SK-N-SH (cell line): Measurements from ENCODE around the gene TSFM. TPM values are rescaled to one million over a fixed set of nuclear protein-coding genes. Genes with fewer than 3 reads are reported as not detected.

Experiments used
- CTCF ChIA-PET: fragments of 300-600, 350-600 bp; formaldehyde crosslinking; extraction: SDS; loops from one replicate; lab custom pipeline; 2021; lab: Yijun Ruan, JAX
- POLR2A ChIA-PET: fragments of 350-600 bp; sonication (Branson Sonifier 250); formaldehyde crosslinking; extraction: SDS; loops from one replicate; lab custom pipeline; 2020; ENCODE audit warnings: antibody characterized with exemption, inconsistent platforms; lab: Yijun Ruan, JAX
- DNase-seq: peaks from one replicate; pipeline ENCODE4 v3.0.0; 2012
- H2AFZ ChIP-seq: fragments of 200-600 bp; sonication (generic); 2 replicates; pipeline ENCODE4 v1.8.1; 2016; ENCODE audit warnings: antibody characterized with exemption, mild to moderate bottlenecking, low read depth
- H3F3A ChIP-seq: fragments of 200-600 bp; sonication (generic); replicated peaks from 2 replicates; pipeline ENCODE3; 2016; ENCODE audit warnings: antibody characterized with exemption, mild to moderate bottlenecking; ENCODE audit not compliant: insufficient read depth
- H3K27ac ChIP-seq, 2 experiments: fragments of 200-500 bp in 1 of 2; fragments of 200-600 bp in 1 of 2; sonication (Bioruptor generic) in 1 of 2; sonication (generic), shearing (Covaris generic) in 1 of 2; 2 replicates each; pipeline versions ENCODE4 v1.5.1 to v1.6.1; 2014 to 2016; ENCODE audit warnings: low read depth in 2 of 2, inconsistent platforms in 1 of 2, low read length in 1 of 2, mild to moderate bottlenecking in 1 of 2, mixed read lengths in 1 of 2
- H3K27me3 ChIP-seq: fragments of 200-600 bp; sonication (generic), shearing (Covaris generic); 2 replicates; pipeline ENCODE4 v1.6.1; 2016; ENCODE audit warnings: mixed run types; ENCODE audit not compliant: insufficient read depth
- H3K36me3 ChIP-seq, 2 experiments: fragments of 200-500 bp in 1 of 2; fragments of 200-600 bp in 1 of 2; sonication (Bioruptor generic) in 1 of 2; sonication (generic) in 1 of 2; replicated peaks in 1 of 2; 2 replicates each; pipeline versions ENCODE3 to v1.5.1; 2014 to 2016; ENCODE audit warnings: low read length in 1 of 2, mild to moderate bottlenecking in 1 of 2; ENCODE audit not compliant: insufficient read depth in 2 of 2, control insufficient read depth in 1 of 2
- H3K4me1 ChIP-seq, 2 experiments: fragments of 200-500 bp in 1 of 2; fragments of 200-600 bp in 1 of 2; sonication (Bioruptor generic) in 1 of 2; sonication (generic), shearing (Covaris generic) in 1 of 2; 2 replicates each; pipeline versions ENCODE4 v1.5.1 to v1.6.1; 2014 to 2016; ENCODE audit warnings: low read depth in 1 of 2, low read length in 1 of 2, mixed run types in 1 of 2; ENCODE audit not compliant: insufficient read depth in 2 of 2, control insufficient read depth in 1 of 2
- H3K4me2 ChIP-seq: fragments of 200-600 bp; sonication (generic), shearing (Covaris generic); 2 replicates; pipeline ENCODE4 v1.6.1; 2017; ENCODE audit warnings: mixed run types
- H3K4me3 ChIP-seq, 2 experiments: fragments of 200-500 bp in 1 of 2; fragments of 200-600 bp in 1 of 2; sonication (Bioruptor generic) in 1 of 2; sonication (generic), shearing (Covaris generic) in 1 of 2; 2 replicates each; pipeline versions ENCODE4 v1.5.1 to v1.8.1; 2014 to 2016; ENCODE audit warnings: low read depth in 2 of 2, inconsistent platforms in 1 of 2, low read length in 1 of 2, mild to moderate bottlenecking in 1 of 2, mixed read lengths in 1 of 2, moderate library complexity in 1 of 2
- H3K79me2 ChIP-seq: fragments of 200-600 bp; sonication (generic); 2 replicates; pipeline ENCODE4 v1.8.1; 2017; ENCODE audit warnings: mild to moderate bottlenecking; ENCODE audit not compliant: insufficient read depth
- H3K9ac ChIP-seq: fragments of 200-600 bp; sonication (generic); 2 replicates; pipeline ENCODE4 v1.6.1; 2017; ENCODE audit warnings: mixed run types
- H3K9me2 ChIP-seq: fragments of 200-600 bp; sonication (generic); 2 replicates; pipeline ENCODE4 v1.6.1; 2017; ENCODE audit warnings: mixed run types
- H3K9me3 ChIP-seq: fragments of 200-600 bp; sonication (generic); 2 replicates; pipeline ENCODE4 v1.6.1; 2017; ENCODE audit warnings: mixed run types, mild to moderate bottlenecking, moderate library complexity
- H4K20me1 ChIP-seq: fragments of 200-600 bp; sonication (generic); 2 replicates; pipeline ENCODE4 v1.6.1; 2017; ENCODE audit warnings: mild to moderate bottlenecking, mixed run types; ENCODE audit not compliant: insufficient read depth
- EZH2phosphoT487 ChIP-seq: fragments of 200-600 bp; sonication (generic); IDR thresholded peaks from 2 replicates; pipeline ENCODE4 v1.6.1; 2017; ENCODE audit warnings: low read depth, mixed run types, mild to moderate bottlenecking, antibody characterized with exemption, moderate library complexity, borderline replicate concordance
- FOSL2 ChIP-seq: IDR thresholded peaks from 2 replicates; pipeline ENCODE4 v1.4.0; 2012; ENCODE audit warnings: low read depth, mild to moderate bottlenecking, moderate library complexity, borderline replicate concordance
- FOXM1 ChIP-seq: IDR thresholded peaks from 2 replicates; pipeline ENCODE4 v1.4.0; 2012; ENCODE audit warnings: low read depth, mild to moderate bottlenecking
- GATA2 ChIP-seq: sonication (generic); formaldehyde crosslinking; IDR thresholded peaks from 2 replicates; pipeline ENCODE4 v1.5.0; 2020; ENCODE audit warnings: mild to moderate bottlenecking, missing genetic modification reagents
- NFIC ChIP-seq: IDR thresholded peaks from 2 replicates; pipeline ENCODE4 v1.4.0; 2012; ENCODE audit warnings: borderline replicate concordance
- RAD21 ChIP-seq: IDR thresholded peaks from 2 replicates; pipeline ENCODE4 v1.6.1; 2012; ENCODE audit warnings: mild to moderate bottlenecking, low read length
- RXRA ChIP-seq: IDR thresholded peaks from 2 replicates; pipeline ENCODE4 v1.4.0; 2012; ENCODE audit warnings: low read depth, mild to moderate bottlenecking, borderline replicate concordance
- TCF12 ChIP-seq: IDR thresholded peaks from 2 replicates; pipeline ENCODE4 v1.4.0; 2012
- TEAD4 ChIP-seq: IDR thresholded peaks from 2 replicates; pipeline ENCODE4 v1.4.0; 2012; ENCODE audit warnings: mild to moderate bottlenecking, borderline replicate concordance; ENCODE audit not compliant: insufficient read depth
- WGBS: methylation state at CpG from one replicate; pipeline ENCODE4 v1.1.6; 2017; ENCODE audit warnings: low lambda C conversion rate; 5-methylcytosine and 5-hydroxymethylcytosine counted together
- polyA plus RNA-seq, 3 experiments: library from polyadenylated mRNA; depleted of rRNA; stranded (reverse); fragments of >200 nt; gene quantifications; 2 replicates each; pipeline ENCODE4 v1.2.3, GENCODE V29; 2012
- TF ChIP-seq, protein P1 (sequence below): IDR thresholded peaks from 2 replicates; pipeline ENCODE4 v1.6.1; 2012; ENCODE audit warnings: mild to moderate bottlenecking, low read depth, low read length, moderate library complexity
- TF ChIP-seq, protein P2 (sequence below): IDR thresholded peaks from 2 replicates; pipeline ENCODE4 v1.4.0; 2012; ENCODE audit warnings: low read depth, borderline replicate concordance
- TF ChIP-seq, protein P3 (sequence below): IDR thresholded peaks from 2 replicates; pipeline ENCODE4 v1.4.0; 2012; ENCODE audit warnings: low read depth, borderline replicate concordance
- TF ChIP-seq, protein P4 (sequence below): fragments of 150-350 bp; IDR thresholded peaks from 2 replicates; pipeline ENCODE4 v1.6.1; 2017; ENCODE audit warnings: antibody characterized with exemption, low read length, low read depth, borderline replicate concordance

Gene TSFM
- polyA plus RNA-seq, 1 of the 3 experiments (the other 2 are of a cell fraction) = 28.7 TPM

DNA sequence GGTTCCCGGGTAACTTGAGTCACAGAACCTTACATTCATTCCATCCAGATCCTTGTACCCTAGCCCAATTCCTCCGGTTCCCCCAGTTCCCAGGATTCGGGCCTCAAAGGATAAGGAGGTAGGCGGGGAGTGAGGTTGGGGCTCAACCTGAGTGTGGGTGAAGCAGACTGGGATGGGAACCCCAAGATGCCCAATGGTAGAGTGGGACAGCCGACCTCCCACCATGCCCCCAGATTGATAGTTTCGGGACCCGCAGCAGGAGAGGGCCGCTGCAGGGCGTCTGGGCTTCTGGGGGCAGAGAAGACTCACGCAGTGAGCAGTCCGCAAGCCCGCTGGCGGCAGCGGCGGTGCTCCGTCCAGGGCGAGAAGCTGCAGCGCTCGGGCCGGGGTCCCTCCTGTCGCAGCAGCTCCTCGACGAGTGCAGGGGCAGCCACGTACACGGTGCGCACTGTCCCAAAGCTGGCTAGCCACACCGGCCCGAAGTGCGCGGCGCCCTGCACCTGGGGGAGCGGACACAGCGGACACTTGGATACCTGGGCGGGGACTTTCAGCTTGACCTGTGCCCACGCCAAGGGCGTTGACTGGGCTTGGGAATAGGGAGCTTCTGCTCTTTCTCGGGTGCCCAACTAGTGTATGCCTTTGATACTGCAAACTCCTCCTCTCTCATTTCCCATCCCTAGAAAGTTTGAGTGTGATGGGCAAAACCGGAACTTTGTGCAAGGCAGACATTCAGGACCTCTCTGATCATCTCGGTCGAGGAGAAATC is 16.7 kb upstream of the TSFM start (continued):
- TF ChIP-seq, protein P1, sequence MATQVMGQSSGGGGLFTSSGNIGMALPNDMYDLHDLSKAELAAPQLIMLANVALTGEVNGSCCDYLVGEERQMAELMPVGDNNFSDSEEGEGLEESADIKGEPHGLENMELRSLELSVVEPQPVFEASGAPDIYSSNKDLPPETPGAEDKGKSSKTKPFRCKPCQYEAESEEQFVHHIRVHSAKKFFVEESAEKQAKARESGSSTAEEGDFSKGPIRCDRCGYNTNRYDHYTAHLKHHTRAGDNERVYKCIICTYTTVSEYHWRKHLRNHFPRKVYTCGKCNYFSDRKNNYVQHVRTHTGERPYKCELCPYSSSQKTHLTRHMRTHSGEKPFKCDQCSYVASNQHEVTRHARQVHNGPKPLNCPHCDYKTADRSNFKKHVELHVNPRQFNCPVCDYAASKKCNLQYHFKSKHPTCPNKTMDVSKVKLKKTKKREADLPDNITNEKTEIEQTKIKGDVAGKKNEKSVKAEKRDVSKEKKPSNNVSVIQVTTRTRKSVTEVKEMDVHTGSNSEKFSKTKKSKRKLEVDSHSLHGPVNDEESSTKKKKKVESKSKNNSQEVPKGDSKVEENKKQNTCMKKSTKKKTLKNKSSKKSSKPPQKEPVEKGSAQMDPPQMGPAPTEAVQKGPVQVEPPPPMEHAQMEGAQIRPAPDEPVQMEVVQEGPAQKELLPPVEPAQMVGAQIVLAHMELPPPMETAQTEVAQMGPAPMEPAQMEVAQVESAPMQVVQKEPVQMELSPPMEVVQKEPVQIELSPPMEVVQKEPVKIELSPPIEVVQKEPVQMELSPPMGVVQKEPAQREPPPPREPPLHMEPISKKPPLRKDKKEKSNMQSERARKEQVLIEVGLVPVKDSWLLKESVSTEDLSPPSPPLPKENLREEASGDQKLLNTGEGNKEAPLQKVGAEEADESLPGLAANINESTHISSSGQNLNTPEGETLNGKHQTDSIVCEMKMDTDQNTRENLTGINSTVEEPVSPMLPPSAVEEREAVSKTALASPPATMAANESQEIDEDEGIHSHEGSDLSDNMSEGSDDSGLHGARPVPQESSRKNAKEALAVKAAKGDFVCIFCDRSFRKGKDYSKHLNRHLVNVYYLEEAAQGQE = no peak
- TF ChIP-seq FOSL2 (no peak), TEAD4 (no peak), RXRA (no peak), EZH2phosphoT487 (no peak), NFIC (no peak), TCF12 (no peak), FOXM1 (no peak)
- TF ChIP-seq, protein P2, sequence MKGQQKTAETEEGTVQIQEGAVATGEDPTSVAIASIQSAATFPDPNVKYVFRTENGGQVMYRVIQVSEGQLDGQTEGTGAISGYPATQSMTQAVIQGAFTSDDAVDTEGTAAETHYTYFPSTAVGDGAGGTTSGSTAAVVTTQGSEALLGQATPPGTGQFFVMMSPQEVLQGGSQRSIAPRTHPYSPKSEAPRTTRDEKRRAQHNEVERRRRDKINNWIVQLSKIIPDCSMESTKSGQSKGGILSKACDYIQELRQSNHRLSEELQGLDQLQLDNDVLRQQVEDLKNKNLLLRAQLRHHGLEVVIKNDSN = no peak
- TF ChIP-seq, protein P3, sequence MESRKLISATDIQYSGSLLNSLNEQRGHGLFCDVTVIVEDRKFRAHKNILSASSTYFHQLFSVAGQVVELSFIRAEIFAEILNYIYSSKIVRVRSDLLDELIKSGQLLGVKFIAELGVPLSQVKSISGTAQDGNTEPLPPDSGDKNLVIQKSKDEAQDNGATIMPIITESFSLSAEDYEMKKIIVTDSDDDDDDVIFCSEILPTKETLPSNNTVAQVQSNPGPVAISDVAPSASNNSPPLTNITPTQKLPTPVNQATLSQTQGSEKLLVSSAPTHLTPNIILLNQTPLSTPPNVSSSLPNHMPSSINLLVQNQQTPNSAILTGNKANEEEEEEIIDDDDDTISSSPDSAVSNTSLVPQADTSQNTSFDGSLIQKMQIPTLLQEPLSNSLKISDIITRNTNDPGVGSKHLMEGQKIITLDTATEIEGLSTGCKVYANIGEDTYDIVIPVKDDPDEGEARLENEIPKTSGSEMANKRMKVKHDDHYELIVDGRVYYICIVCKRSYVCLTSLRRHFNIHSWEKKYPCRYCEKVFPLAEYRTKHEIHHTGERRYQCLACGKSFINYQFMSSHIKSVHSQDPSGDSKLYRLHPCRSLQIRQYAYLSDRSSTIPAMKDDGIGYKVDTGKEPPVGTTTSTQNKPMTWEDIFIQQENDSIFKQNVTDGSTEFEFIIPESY = no peak

DNA sequence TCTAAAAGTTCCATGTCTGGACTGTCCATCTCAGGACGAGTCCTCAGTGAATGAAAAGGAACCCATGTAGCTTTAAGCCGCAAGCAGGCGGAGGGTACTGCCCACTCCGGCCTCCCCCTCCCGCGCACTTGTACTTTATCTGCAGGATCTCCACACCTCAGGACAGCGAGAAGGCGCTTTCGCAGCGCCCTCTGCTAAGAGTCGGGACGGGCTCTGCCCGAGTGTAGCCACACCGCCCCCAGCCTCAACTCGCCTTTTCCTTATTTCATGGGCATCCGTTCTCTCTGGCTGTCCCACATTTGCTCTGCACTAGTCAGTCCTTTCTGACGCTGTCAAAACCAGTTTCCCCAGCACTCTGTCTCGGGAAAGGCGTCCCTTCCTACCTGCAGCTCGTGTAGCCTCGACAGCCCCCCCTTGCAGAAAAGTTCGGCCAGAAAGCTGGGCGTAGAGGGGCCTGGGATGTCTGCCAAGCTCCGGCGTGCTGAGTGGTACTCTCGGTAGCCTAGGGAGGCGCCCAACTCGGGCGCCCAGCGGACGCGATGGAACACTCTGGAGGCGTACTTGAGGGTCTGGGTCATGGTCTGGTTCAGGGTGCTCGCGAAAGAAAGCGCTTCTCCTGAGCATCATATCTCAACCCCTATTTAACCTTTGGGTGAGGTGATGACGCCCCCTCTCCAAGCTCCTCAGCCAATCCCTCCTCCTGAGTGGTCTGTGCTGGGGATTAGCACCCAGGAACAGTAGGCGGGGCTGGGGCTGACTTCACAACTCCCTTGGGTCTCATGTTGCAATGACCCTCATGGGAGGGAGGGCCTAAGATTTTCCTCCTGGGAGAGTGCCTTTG is 15.9 kb upstream of the TSFM start, which contains the start of gene CYP27B1:
CYP27B1 (minus strand) TSS at position 615 of the 841 bp plus-strand sequence; CDS start at position 578, 37 bp downstream.
- no peak within 1 kb of the TSS for H3K4me2 ChIP-seq
- TF ChIP-seq RAD21 (no peak), TEAD4 (no peak), GATA2 (CRISPR knock-in tag) (peak; percentile 36; the same call in 1 of the 2 replicates)
- TF ChIP-seq, protein P4, sequence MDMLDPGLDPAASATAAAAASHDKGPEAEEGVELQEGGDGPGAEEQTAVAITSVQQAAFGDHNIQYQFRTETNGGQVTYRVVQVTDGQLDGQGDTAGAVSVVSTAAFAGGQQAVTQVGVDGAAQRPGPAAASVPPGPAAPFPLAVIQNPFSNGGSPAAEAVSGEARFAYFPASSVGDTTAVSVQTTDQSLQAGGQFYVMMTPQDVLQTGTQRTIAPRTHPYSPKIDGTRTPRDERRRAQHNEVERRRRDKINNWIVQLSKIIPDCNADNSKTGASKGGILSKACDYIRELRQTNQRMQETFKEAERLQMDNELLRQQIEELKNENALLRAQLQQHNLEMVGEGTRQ = no peak
- TF ChIP-seq, all 33 proteins: peak for 1
- H3K27me3 ChIP-seq = no peaks in the 10 kb centered on the region; the same call in 1 of the 2 replicates
- peaks cover 3% of the 10 kb centered on the region for H3F3A ChIP-seq
- no peaks in the 10 kb centered on the region for H3K9me2 ChIP-seq
- no peak within 1 kb of the TSS for H3K27ac ChIP-seq
- peak; percentile 52 for DNase-seq
- POLR2A ChIA-PET = interaction anchor here (0.6 to 2.0 kb wide), 3 partner anchors 10 to 1059 kb away, joined by 3 to 9 read pairs (median 5); partner anchors contain the start of gene TSPAN31
- peaks cover 3 to 33% of the 10 kb centered on the region in 2 experiments; a peak in 1 of 4 replicates for H3K4me1 ChIP-seq
- CTCF ChIA-PET = interaction anchor here (0.6 to 3.1 kb wide), 14 partner anchors 10 to 232 kb away, joined by 3 to 27 read pairs (median 3); partner anchors contain the start of genes B4GALNT1 and TSFM
- no peak within 1 kb of the TSS for H3K9ac ChIP-seq
- H4K20me1 ChIP-seq = no peaks in the 10 kb centered on the region
- H3K36me3 ChIP-seq = peaks cover 5 to 19% of the 10 kb centered on the region in 2 experiments
- H3K79me2 ChIP-seq = 0 out of 2 replicates have a peak, but pooled peaks cover 11% of the 10 kb centered on the region
- peak within 1 kb of the TSS in 1 of 2 experiments; percentile 21; a peak in 1 of 4 replicates for H3K4me3 ChIP-seq
- 40% methylated on average over 31 of the region's 38 CpGs for WGBS
- H2AFZ ChIP-seq = no peak within 1 kb of the TSS
- no peaks in the 10 kb centered on the region for H3K9me3 ChIP-seq
